ENCODE data around the gene UQCC2.

UQCC2 gene

DNA sequence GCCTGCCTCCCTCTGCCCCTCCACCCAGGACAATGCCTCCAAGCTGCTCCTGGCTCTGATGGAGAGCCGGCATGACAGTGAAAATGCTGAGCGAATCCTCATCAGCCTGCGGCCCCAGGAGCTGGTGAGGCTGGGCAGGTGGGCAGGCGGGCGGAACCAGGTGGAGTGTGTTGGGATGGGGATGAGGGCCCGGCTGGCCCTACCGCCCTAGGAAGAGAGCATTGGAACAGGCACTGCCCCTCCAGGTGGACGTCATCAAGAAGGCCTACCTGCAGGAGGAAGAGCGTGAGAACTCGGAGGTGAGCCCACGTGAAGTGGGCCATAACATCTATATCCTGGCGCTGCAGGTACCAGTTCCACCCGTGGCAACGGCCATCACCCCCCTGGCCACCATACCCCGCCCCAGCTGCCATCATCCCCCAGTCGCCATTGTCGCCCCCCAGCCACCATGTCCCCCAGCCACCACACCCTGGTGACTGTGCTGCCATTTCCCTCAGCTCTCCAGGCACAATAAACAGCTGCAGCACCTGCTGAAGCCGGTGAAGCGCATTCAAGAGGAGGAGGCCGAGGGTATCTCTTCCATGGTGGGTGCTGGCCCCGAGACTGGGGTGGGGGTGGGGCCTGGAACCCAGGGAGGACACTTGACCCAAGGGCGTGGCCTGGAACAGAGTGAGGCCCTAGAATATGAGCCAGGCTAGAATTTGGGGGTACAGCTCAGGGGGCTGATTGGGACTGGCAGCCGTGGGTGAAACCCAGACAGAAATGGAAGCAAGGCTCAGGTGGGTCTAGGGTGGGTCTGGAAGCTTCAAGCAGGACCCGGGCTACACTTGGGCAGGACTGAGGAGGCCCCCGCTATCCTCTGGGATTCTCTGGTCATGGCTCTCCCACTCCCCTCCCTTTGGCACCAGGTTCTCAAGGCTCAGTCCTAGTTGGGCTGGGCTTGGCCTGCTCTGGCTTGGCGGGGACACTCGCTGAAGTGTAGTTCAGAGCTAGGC is 24.2 kb downstream of the UQCC2 start:
- ATAC-seq: no peak
- TF ChIP-seq ZFP30 (CRISPR knock-in tag; IDR thresholded peaks at IDR 0.05): no peak
- no peak for TF ChIP-seq TCF4 (CRISPR knock-in tag; IDR thresholded peaks at IDR 0.05; ENCODE audit: borderline replicate concordance)
- TF ChIP-seq, protein P1, sequence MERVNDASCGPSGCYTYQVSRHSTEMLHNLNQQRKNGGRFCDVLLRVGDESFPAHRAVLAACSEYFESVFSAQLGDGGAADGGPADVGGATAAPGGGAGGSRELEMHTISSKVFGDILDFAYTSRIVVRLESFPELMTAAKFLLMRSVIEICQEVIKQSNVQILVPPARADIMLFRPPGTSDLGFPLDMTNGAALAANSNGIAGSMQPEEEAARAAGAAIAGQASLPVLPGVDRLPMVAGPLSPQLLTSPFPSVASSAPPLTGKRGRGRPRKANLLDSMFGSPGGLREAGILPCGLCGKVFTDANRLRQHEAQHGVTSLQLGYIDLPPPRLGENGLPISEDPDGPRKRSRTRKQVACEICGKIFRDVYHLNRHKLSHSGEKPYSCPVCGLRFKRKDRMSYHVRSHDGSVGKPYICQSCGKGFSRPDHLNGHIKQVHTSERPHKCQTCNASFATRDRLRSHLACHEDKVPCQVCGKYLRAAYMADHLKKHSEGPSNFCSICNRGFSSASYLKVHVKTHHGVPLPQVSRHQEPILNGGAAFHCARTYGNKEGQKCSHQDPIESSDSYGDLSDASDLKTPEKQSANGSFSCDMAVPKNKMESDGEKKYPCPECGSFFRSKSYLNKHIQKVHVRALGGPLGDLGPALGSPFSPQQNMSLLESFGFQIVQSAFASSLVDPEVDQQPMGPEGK (CRISPR knock-in tag; IDR thresholded peaks at IDR 0.05; ENCODE audit: borderline replicate concordance): no peak
- TF ChIP-seq CSDC2 (CRISPR knock-in tag; IDR thresholded peaks at IDR 0.05): no peak
- TF ChIP-seq TSHZ2 (CRISPR knock-in tag; IDR thresholded peaks at IDR 0.05): no peak
- TF ChIP-seq ARNTL (CRISPR knock-in tag; IDR thresholded peaks at IDR 0.05; ENCODE audit: borderline replicate concordance, low read depth): no peak
- no peak for TF ChIP-seq TOX (CRISPR knock-in tag; IDR thresholded peaks at IDR 0.05; ENCODE audit: borderline replicate concordance)
- no peak for TF ChIP-seq BACH2 (CRISPR knock-in tag; IDR thresholded peaks at IDR 0.05; ENCODE audit: borderline replicate concordance)
- no peak for TF ChIP-seq OSR1 (CRISPR knock-in tag; IDR thresholded peaks at IDR 0.05)
- no peak for TF ChIP-seq RARB (CRISPR knock-in tag; IDR thresholded peaks at IDR 0.05)
- no peak for TF ChIP-seq POU6F1 (CRISPR knock-in tag; IDR thresholded peaks at IDR 0.05; ENCODE audit: borderline replicate concordance, low read depth)
- no peak for TF ChIP-seq ZFP3 (CRISPR knock-in tag; IDR thresholded peaks at IDR 0.05)
- no peak for TF ChIP-seq ISL1 (CRISPR knock-in tag; IDR thresholded peaks at IDR 0.05)
- no peak for TF ChIP-seq SNAI2 (CRISPR knock-in tag; IDR thresholded peaks at IDR 0.05)
- TF ChIP-seq ZNF8 (CRISPR knock-in tag; IDR thresholded peaks at IDR 0.05): no peak
- no peak for TF ChIP-seq ESRRG (CRISPR knock-in tag; IDR thresholded peaks at IDR 0.05)

DNA sequence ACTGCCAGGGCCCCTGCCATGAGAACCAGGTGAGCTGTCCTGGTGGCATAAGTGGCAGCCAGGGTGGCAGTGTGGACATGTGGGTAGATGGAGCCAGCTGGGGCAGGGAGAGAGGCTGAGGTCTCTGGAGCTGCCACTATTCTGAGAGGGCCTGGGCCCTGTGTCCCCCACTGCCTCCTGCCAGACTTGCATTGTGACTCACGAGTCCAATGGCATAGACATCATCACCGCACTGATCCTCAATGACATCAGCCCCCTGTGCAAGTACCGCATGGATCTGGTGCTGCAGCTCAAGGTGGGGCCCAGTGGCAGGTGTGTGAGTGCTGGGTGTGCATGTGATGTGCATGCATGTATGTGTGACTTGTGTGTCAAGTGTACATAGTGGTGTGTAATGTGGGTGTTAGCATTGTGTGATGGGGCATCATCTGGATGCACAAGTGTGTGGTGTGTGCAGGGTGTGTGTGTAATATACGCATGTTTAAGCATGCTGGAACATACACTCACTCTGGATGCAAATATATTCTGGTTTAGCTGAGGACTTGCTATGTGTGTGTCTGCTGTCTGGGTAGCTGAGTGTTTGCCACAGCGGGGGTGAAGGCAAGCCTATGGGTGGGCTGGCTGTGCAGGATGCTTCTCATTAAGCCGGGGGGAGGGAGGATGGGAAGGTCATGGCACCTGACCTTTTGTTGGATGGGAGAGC is 25.1 kb downstream of the UQCC2 start:
- ATAC-seq: no peak
- TF ChIP-seq ARNTL (CRISPR knock-in tag; IDR thresholded peaks at IDR 0.05; ENCODE audit: borderline replicate concordance, low read depth) (no peak), ISL1 (CRISPR knock-in tag; IDR thresholded peaks at IDR 0.05) (no peak), ZNF8 (CRISPR knock-in tag; IDR thresholded peaks at IDR 0.05) (no peak), ESRRG (CRISPR knock-in tag; IDR thresholded peaks at IDR 0.05) (no peak), OSR1 (CRISPR knock-in tag; IDR thresholded peaks at IDR 0.05) (no peak), TCF4 (CRISPR knock-in tag; IDR thresholded peaks at IDR 0.05; ENCODE audit: borderline replicate concordance) (no peak), TOX (CRISPR knock-in tag; IDR thresholded peaks at IDR 0.05; ENCODE audit: borderline replicate concordance) (no peak), ZC3H10 (CRISPR knock-in tag; IDR thresholded peaks at IDR 0.05) (no peak), ZNF565 (CRISPR knock-in tag; conservative IDR thresholded peaks at IDR 0.05; ENCODE audit: low read depth) (no peak), GLIS3 (CRISPR knock-in tag; IDR thresholded peaks at IDR 0.05) (no peak), ZFP30 (CRISPR knock-in tag; IDR thresholded peaks at IDR 0.05) (no peak)

DNA sequence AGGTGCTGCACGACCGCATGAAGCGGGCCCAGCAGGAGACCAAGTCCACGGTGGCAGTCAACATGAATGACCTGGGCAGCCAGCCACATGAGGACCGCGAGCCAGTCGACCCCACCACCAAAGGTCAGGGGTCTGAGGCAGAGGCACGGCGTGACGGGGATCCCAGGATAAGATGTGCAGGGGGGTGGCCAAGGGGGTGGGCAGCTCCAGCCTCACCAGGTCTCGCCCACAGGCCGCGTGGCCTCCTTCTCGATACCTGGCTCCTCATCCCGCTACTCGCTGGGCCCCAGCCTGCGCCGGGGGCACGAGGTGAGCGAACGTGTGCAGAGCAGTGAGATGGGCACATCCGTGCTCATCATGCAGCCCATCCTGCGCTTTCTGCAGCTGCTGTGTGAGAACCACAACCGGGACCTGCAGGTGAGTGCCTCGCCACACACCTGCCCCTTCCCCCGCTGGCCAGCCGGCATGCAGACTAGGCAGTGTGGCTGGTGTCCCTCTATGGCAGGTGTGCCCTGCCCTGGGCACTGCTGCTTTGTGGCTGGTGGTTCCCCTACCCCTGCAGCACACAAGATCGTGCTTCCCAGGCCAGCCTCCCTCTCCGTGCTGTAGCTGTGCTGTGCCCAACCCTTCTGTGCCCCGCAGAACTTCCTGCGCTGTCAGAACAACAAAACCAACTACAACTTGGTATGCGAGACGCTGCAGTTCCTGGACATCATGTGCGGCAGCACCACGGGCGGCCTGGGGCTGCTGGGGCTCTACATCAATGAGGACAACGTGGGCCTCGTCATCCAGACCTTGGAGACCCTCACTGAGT is 25.9 kb downstream of the UQCC2 start:
- ATAC-seq: no peak
- TF ChIP-seq ZFP3 (CRISPR knock-in tag; IDR thresholded peaks at IDR 0.05) (no peak), CSRNP3 (CRISPR knock-in tag; IDR thresholded peaks at IDR 0.05) (no peak), TCF4 (CRISPR knock-in tag; IDR thresholded peaks at IDR 0.05; ENCODE audit: borderline replicate concordance) (no peak), ZC3H10 (CRISPR knock-in tag; IDR thresholded peaks at IDR 0.05) (no peak), TSHZ2 (CRISPR knock-in tag; IDR thresholded peaks at IDR 0.05) (no peak), ISL1 (CRISPR knock-in tag; IDR thresholded peaks at IDR 0.05) (no peak), ZFP30 (CRISPR knock-in tag; IDR thresholded peaks at IDR 0.05) (no peak)
- TF ChIP-seq, protein P1 (CRISPR knock-in tag; IDR thresholded peaks at IDR 0.05; ENCODE audit: borderline replicate concordance): no peak
